Osteocyte (in vitro differentiated cells): ENCODE data around the gene FAM186B. TPM values are rescaled to one million over a fixed set of nuclear protein-coding genes. Genes with fewer than 3 reads are reported as not detected.

ENCODE experiments used
- DNase-seq: peaks from one replicate; pipeline ENCODE4 v3.0.0; 2021; ENCODE audit warnings: mixed read lengths; ENCODE audit not compliant: unreplicated experiment; ENCODE audit errors: extremely low spot score
- H3K27ac Mint-ChIP-seq: one replicate; pipeline ENCODE4 v1.8.0; 2021; ENCODE audit warnings: mild to moderate bottlenecking, mixed read lengths; ENCODE audit not compliant: unreplicated experiment
- H3K27me3 Mint-ChIP-seq: one replicate; pipeline ENCODE4 v1.8.0; 2021; ENCODE audit warnings: mixed read lengths; ENCODE audit not compliant: unreplicated experiment
- H3K36me3 Mint-ChIP-seq: one replicate; pipeline ENCODE4 v1.8.0; 2021; ENCODE audit warnings: mixed read lengths; ENCODE audit not compliant: unreplicated experiment
- H3K4me1 Mint-ChIP-seq: one replicate; pipeline ENCODE4 v1.8.0; 2021; ENCODE audit warnings: mixed read lengths; ENCODE audit not compliant: unreplicated experiment
- H3K4me3 Mint-ChIP-seq: one replicate; pipeline ENCODE4 v1.8.0; 2021; ENCODE audit warnings: mild to moderate bottlenecking, moderate library complexity, mixed read lengths; ENCODE audit not compliant: unreplicated experiment
- H3K9me3 Mint-ChIP-seq: one replicate; pipeline ENCODE4 v1.8.0; 2021; ENCODE audit warnings: mixed read lengths; ENCODE audit not compliant: unreplicated experiment
- CTCF ChIP-seq: fragments of 200-600 bp; sonication (generic); IDR thresholded peaks from 2 replicates; pipeline ENCODE4 v1.5.0; 2021; ENCODE audit warnings: antibody characterized with exemption, mild to moderate bottlenecking, moderate library complexity
- total RNA-seq: library from RNA; stranded (reverse); gene quantifications from 2 replicates; pipeline ENCODE4 v1.2.1, GENCODE V29; 2021

The FAM186B gene
- total RNA-seq, 1 donor from 2014 or later: 0.30 TPM

GRCh38 chr12:49641748-49642369, 36.4 kb upstream of the FAM186B start:
- Mint-ChIP-seq H3K4me1 (peaks cover 13% of the 10 kb centered on the region), H3K36me3 (peaks cover 26% of the 10 kb centered on the region), H3K9me3 (no peaks in the 10 kb centered on the region), H3K27ac (no peak overlapping the region), H3K4me3 (no peak overlapping the region), H3K27me3 (no peaks in the 10 kb centered on the region)
- no peak for TF ChIP-seq CTCF
- no peak for DNase-seq

GRCh38 chr12:49636979-49637755, 31.7 kb upstream of the FAM186B start:
- Mint-ChIP-seq H3K36me3 (peaks cover 15% of the 10 kb centered on the region), H3K4me3 (no peak overlapping the region), H3K9me3 (no peaks in the 10 kb centered on the region), H3K27ac (peak overlapping the region; percentile 78), H3K27me3 (no peaks in the 10 kb centered on the region), H3K4me1 (peaks cover 12% of the 10 kb centered on the region)
- DNase-seq: peak; percentile 86
- TF ChIP-seq CTCF: peak; percentile 72

DNA sequence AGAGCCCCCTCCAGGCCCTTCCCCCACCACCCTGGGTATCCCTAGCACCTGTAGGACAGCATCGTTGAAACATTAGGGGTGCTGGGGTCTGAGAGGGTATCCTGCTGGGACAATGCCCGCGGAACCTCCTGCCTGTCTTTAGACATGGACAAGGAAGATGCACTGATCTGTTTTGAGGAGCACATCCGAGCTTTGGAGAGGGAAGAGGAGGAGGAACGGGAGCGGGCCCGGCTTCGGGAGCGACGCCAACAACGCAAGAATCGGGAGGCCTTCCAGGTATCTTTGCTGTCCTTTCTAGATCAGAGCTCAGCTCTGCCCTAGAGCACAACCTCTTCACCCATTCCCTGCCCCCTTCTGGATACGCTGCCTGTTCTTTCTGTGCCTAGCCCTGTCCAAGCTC, 31.1 kb upstream of the FAM186B start:
- no peak overlapping the region for H3K4me3 Mint-ChIP-seq
- no peaks in the 10 kb centered on the region for H3K9me3 Mint-ChIP-seq
- no peak for TF ChIP-seq CTCF
- no peaks in the 10 kb centered on the region for H3K27me3 Mint-ChIP-seq
- DNase-seq: no peak
- H3K27ac Mint-ChIP-seq: peak overlapping the region; percentile 78
- peaks cover 17% of the 10 kb centered on the region for H3K4me1 Mint-ChIP-seq
- H3K36me3 Mint-ChIP-seq: peaks cover 15% of the 10 kb centered on the region

DNA sequence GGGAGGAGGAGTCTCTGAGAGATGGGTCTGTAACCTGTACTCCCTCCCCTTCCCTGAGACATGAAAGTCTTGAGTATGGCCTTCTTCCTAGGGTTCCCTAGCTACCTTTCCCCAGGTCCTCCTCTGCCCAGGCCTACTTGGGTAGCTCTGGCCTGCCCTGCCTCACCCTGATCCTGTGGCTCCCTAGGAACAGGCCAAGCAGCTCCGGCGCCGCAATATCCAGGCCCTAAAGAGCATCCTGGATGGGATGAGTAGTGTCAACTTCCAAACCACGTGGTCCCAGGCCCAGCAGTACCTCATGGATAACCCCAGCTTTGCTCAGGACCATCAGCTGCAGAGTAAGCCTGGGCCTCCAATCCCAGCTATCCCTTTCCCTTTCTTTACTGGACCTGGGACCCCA, 30.2 kb upstream of the FAM186B start:
- H3K4me3 Mint-ChIP-seq: no peak overlapping the region
- no peaks in the 10 kb centered on the region for H3K9me3 Mint-ChIP-seq
- no peaks in the 10 kb centered on the region for H3K27me3 Mint-ChIP-seq
- H3K27ac Mint-ChIP-seq: no peak overlapping the region
- peaks cover 13% of the 10 kb centered on the region for H3K36me3 Mint-ChIP-seq
- H3K4me1 Mint-ChIP-seq: peaks cover 17% of the 10 kb centered on the region
- DNase-seq: no peak
- no peak for TF ChIP-seq CTCF

GRCh38 chr12:49635036-49635435, 29.6 kb upstream of the FAM186B start:
- no peak for TF ChIP-seq CTCF
- H3K4me1 Mint-ChIP-seq: peaks cover 17% of the 10 kb centered on the region
- H3K27ac Mint-ChIP-seq: peak overlapping the region; percentile 7
- peaks cover 11% of the 10 kb centered on the region for H3K36me3 Mint-ChIP-seq
- no peaks in the 10 kb centered on the region for H3K9me3 Mint-ChIP-seq
- no peak for DNase-seq
- no peaks in the 10 kb centered on the region for H3K27me3 Mint-ChIP-seq
- H3K4me3 Mint-ChIP-seq: no peak overlapping the region
